Hematopoietic multipotent progenitor cell (in vitro differentiated cells): ENCODE results near the gene AGPAT1. TPM values are rescaled to one million over a fixed set of nuclear protein-coding genes. Genes with fewer than 3 reads are reported as not detected.

Experiments used
- DNase-seq, 3 donors: peaks; one replicate each; pipeline ENCODE4 v3.0.0-alpha.2; 2011 to 2015; ENCODE audit warnings: low read depth in 2 of 3, low spot score in 2 of 3
- total RNA-seq: library from RNA; depleted of rRNA; stranded (reverse); fragments of >200 nt; gene quantifications from one replicate; pipeline ENCODE4 v1.2.3, GENCODE V29; 2012

Gene AGPAT1
- total RNA-seq, 1 donor = 41.7 TPM

DNA sequence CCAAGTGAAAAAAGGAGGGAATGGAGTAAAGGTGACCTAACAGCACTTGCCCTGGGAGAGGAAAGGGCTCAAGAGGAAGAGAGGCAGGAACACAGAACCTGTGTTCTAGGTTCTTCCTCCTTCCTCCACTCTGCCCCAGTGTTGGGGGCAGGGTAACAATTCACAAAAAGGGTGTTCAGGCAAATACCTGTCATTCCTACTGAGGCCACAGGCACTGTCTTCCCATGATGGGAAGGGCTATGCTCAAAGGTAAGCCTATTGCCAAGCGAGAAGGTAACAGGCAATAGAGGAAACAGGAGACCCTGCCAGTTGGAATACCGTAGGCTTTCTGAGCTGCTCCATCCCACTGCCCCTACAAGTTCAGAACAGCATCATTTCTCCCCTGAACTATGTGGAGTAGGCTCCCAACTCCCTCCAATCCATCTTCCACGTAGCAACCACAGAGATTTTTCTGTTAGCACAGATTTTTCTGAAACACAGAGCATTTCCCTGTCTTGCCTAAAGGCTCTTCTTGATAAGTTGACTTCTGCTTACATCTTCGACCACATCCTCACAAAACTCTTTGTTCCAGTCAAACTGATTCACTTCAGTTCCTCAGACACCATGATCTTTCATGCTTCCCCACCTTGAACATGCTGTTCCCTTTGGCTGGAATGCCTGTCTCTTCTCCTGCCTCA is 2.7 kb downstream of the AGPAT1 start:
- DNase-seq = no peak

GRCh38 chr6:32171234-32171633 is 4.7 kb downstream of the AGPAT1 start:
- DNase-seq = no peak

GRCh38 chr6:32170294-32170693 is 5.6 kb downstream of the AGPAT1 start:
- DNase-seq = no peak

DNA sequence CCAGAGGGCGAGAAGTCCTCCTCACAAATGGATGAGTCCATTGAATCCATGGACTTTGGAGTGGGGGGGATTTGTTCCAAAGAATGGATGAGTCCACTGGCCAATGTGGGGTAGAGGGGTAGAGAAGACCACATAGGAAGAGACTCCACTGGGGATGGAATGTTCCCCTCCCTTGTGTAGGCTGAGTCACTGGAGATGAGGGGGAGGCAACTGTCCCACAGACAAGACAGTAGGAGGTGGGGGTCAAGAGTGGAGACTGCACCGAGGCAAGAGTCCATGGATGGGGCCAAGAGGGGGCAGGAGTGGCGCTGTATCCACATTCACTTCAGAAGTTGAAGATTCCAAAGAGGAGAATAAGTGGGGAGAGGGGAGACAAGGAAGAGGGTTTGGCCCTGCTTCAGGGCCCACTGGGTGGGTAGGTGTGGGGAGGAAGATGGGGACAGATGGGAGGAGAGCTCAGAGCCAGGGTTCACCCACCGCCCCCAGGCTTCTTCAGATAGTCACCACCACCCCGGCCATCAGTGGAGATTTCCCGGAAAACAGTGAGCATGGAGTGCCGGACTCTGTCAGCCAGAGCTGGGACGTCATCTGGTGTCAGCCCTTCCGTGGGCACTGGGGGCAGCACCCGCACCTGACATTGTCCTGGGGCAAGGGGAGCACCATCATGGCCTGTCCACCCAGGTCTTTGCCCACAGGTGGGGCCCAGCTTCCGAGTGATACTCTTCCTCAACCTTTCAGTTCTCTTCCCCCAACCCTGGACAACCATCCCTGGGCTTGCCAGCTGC is 6.9 kb downstream of the AGPAT1 start:
- no peak for DNase-seq

DNA sequence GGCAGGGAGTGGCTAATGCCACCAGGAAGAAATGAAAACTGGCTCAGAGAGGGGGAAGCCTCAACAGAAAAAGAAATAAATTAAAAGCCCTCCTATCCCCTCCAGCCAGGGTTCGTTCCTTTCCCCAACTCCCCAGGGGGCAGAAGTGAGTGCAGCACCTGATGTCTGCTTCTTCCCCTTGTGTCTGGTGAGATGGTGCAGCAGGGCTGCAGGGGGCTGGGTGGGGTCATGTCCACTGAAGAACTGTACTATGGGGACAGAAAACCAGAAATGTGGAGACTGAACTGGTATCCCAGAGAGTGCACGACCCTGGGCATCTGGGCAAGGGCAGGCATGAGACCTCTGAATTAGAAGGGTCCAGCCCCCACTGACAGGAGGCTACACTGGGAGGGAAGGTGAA is 7.5 kb downstream of the AGPAT1 start:
- no peak for DNase-seq

- no peak for DNase-seq
Observed at GRCh38 chr6:32167761-32168262, 8.1 kb downstream of the AGPAT1 start.

DNA sequence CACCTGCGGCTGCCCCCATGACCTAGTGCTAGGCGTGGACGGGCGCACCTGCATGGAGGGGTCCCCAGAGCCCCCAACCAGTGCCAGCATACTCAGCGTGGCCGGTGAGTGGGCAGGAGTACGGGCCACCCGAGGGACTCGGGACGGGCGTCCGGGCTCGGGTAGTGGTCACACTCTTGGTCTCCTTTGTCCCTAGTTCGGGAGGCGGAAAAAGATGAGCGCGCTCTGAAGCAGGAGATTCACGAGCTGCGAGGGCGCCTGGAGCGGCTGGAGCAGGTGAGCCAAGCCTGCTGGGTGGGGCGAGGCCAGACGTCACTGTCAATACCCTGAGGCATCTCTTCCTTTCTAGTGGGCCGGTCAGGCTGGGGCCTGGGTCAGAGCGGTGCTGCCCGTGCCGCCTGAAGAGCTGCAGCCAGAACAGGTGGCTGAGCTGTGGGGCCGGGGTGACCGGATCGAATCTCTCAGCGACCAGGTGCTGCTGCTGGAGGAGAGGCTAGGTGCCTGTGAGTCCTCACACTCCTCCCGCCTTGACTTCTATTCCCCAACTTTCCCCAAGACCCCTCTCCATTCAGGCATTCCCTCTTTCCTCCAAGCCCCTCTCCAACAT is 8.6 kb downstream of the AGPAT1 start:
- no peak for DNase-seq

GRCh38 chr6:32166411-32167061 is 9.3 kb downstream of the AGPAT1 start:
- DNase-seq = no peak

GRCh38 chr6:32164295-32164694 is 11.6 kb downstream of the AGPAT1 start, which contains the start of gene EGFL8:
Gene EGFL8 (plus strand): TSS chr6:32164595. CDS start chr6:32166166, 1,571 bp downstream.
- no peak for DNase-seq

DNA sequence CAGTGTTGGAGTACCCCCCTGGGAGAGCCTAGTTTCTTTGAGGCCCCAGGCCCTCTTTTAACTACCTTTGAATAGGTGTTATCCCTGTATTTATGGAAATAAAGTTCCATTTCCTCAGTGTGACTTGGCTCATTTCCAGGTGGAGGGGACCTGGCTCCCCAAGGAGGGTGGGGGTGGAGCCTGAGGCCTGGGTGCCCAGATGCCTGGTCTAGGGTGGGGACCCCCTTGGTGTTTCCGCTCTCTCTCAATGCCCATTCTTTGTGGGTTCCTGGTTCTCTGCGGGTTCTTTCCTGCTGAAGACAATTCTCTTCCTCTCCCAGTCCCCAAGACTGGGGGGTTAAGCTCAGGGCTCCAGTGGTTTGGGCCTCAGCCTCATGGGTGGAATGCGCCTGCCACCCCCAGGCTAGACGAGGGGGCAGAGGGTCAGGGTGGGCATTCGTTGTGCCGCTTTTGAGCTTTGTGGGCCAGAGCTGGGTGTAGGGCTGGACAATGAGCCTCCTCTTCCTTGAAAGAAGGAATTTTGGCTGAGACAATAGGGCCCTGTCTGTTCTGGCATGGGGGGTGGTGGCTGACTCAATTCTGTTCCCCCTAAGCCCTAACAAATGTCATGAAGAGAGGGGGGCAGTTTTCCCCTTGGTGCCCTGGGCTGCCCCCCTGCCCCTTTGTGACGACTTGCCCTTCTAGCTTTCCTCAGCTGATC is 12.2 kb downstream of the AGPAT1 start:
- DNase-seq = no peak

GRCh38 chr6:32158052-32158451 is 17.8 kb downstream of the AGPAT1 start:
- no peak for DNase-seq

DNA sequence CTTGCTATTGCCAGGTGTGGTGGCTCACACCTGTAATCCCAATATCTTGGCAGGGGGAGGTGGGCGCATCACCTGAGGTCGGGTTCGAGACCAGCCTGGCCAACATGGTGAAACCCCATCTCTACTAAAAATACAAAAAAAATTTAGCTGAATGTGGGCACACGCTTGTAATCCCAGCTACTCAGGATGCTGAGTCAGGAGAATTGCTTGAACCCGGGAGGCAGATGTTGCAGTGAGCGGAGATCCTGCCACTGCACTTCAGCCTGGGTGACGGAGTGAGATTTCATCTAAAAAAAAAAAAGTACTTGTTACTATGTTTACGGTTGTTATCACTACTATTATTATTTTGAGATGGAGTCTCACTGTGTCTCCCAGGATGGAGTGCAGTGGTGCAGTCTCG is 19.0 kb downstream of the AGPAT1 start:
- no peak for DNase-seq

- DNase-seq = peak in 2 of 3 donors; percentile 78 to 83
Observed at GRCh38 chr6:32154514-32155161, 21.2 kb downstream of the AGPAT1 start.

- peak in 2 of 3 donors; percentile 93 to 97 for DNase-seq
Observed at GRCh38 chr6:32153564-32154513, 22.0 kb downstream of the AGPAT1 start, which contains the start of gene PPT2. Gene PPT2 (plus strand): TSS chr6:32154141. CDS start chr6:32154595, 454 bp downstream.

GRCh38 chr6:32152769-32153563 is 22.9 kb downstream of the AGPAT1 start:
- peak in 1 of 3 donors; percentile 37 for DNase-seq

DNA sequence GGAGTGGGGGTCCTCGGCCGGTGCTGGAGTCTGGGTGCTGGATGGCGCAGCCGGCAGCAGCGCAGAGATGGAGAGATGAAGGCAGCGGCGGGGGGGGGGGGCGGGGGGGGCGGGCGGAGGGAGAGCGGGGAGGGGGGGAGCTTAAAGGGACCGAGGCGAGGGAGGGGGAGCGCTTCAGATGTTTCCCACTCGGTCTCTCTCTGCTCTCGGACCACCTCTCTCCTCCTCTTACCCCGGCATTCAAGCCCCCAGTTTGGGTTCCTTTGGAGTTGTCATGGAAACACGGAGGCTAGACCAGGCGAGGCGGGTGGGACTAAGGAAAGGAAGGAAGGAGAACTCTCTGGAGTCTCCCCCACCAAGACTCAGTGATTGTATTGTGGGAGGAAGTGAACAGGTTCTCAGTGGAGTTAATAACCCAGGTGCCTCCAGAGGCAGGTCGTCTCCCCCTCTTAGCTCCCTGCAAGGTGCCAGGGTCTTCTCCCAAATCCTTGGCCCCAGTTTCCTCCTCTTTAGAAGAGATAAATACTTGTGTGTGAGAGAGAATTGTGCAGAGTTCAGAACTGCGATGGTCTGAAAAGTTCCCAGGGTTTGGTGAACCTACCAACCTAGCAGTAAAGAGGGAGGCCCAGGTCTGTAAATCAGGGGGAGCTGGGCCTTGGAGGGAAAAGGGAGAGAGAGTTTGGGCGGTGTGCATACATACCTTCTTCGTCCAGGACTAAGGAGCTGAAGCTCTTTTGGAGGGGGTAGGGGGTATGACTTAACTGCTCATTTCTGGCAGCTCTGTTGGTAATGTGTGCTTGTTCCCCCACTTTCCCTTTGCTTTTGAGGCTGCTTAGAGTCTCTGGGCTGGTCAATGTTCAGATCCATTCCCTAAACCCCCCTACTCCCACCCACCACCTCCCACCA is 23.8 kb downstream of the AGPAT1 start, which contains the start of gene PRRT1:
TSS of gene PRRT1 (minus strand) at position 77 of the 906 bp plus-strand sequence. CDS start 112 bp downstream, outside the sequence.
- DNase-seq = no peak
